ENCODE measurements around the gene CLCN1.

Gene CLCN1

DNA sequence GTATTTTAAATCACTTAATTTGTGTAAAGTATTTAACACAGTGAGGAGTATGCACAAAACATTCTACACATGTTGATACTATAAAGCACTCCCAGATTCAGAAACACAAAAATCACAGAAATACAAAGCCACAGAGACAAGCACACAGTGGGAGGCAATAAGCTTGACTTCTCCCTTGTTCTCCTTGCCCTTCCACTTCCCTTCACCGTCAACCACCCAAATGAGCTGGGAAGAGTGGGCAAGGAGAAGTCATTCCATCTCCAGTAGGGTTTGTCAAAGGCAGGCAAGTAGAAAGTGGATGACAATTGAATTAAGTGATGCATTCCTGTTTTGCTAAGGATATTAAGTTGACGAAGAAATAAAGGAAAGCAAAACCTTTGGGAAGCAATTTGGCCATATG is 35.3 kb upstream of the CLCN1 start:
- TF ChIP-seq, protein P1, sequence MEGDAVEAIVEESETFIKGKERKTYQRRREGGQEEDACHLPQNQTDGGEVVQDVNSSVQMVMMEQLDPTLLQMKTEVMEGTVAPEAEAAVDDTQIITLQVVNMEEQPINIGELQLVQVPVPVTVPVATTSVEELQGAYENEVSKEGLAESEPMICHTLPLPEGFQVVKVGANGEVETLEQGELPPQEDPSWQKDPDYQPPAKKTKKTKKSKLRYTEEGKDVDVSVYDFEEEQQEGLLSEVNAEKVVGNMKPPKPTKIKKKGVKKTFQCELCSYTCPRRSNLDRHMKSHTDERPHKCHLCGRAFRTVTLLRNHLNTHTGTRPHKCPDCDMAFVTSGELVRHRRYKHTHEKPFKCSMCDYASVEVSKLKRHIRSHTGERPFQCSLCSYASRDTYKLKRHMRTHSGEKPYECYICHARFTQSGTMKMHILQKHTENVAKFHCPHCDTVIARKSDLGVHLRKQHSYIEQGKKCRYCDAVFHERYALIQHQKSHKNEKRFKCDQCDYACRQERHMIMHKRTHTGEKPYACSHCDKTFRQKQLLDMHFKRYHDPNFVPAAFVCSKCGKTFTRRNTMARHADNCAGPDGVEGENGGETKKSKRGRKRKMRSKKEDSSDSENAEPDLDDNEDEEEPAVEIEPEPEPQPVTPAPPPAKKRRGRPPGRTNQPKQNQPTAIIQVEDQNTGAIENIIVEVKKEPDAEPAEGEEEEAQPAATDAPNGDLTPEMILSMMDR (IDR thresholded peaks at IDR 0.05; ENCODE audit: control insufficient read depth, insufficient read depth, low read depth, low read length, missing control alignments) = no peak
- H3K4me3 ChIP-seq (ENCODE audit: control insufficient read depth, low read depth, low read length) = no peak overlapping the region
- no peak for DNase-seq (ENCODE audit: low read depth)

DNA sequence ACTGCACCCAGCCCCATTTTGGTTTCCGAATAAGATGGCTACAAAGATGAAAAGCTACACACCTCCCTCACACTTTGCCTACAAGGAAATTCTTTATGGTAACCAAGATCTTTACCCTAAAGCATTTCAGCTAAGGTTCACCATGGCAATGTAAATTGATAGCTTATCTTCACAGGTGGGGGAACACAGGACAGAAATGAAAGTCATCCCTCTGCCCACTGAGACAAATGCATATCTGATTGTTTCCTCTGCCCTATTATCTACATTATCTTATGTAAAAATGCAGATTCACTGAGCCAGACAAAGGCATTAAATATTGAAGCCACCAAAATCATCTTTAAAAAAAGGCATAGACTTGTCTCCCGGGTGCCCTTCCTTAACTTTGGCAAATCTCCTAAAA is 34.4 kb upstream of the CLCN1 start:
- no peak overlapping the region for H3K4me3 ChIP-seq (ENCODE audit: control insufficient read depth, low read depth, low read length)
- TF ChIP-seq, protein P1 (IDR thresholded peaks at IDR 0.05; ENCODE audit: control insufficient read depth, insufficient read depth, low read depth, low read length, missing control alignments) = no peak
- no peak for DNase-seq (ENCODE audit: low read depth)

DNA sequence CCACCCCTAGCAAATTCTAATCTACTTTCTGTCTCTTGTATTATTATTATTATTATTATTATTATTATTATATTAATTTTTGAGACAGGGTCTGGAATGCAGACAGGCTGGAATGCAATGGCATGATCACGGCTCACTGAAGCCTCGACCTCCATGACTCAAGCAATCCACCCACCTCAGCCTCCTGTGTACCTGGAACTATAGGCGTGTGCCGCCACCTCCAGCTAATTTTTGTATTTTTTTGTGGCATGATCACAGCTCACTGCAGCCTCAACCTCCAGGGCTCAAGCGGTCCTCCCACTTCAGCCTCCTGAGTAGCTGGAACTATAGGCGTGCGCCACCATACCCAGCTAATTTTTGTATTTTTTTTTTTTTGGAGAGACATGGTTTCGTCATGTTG is 33.8 kb upstream of the CLCN1 start:
- TF ChIP-seq, protein P1 (IDR thresholded peaks at IDR 0.05; ENCODE audit: control insufficient read depth, insufficient read depth, low read depth, low read length, missing control alignments) = no peak
- DNase-seq (ENCODE audit: low read depth) = no peak
- no peak overlapping the region for H3K4me3 ChIP-seq (ENCODE audit: control insufficient read depth, low read depth, low read length)

DNA sequence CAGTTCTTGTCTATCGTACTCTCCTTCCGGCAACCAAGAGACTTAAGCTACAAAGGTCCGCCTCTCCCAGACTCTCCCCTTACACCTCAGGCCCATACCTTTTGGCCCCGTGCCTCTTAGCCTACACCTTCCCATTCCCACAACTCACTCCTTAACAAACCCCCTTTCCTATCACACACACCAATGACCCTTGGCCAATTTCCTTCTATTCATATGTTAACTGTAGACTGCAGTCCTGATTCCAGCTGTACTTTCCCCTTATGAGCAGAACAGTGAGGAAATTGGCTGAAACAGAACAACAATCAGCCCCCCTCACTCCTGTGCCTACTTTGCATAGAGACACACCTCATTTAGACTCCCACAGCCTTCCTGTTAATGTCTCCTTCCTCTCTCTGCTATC is 32.5 kb upstream of the CLCN1 start:
- TF ChIP-seq, protein P1 (IDR thresholded peaks at IDR 0.05; ENCODE audit: control insufficient read depth, insufficient read depth, low read depth, low read length, missing control alignments) = no peak
- no peak for DNase-seq (ENCODE audit: low read depth)
- no peak overlapping the region for H3K4me3 ChIP-seq (ENCODE audit: control insufficient read depth, low read depth, low read length)

DNA sequence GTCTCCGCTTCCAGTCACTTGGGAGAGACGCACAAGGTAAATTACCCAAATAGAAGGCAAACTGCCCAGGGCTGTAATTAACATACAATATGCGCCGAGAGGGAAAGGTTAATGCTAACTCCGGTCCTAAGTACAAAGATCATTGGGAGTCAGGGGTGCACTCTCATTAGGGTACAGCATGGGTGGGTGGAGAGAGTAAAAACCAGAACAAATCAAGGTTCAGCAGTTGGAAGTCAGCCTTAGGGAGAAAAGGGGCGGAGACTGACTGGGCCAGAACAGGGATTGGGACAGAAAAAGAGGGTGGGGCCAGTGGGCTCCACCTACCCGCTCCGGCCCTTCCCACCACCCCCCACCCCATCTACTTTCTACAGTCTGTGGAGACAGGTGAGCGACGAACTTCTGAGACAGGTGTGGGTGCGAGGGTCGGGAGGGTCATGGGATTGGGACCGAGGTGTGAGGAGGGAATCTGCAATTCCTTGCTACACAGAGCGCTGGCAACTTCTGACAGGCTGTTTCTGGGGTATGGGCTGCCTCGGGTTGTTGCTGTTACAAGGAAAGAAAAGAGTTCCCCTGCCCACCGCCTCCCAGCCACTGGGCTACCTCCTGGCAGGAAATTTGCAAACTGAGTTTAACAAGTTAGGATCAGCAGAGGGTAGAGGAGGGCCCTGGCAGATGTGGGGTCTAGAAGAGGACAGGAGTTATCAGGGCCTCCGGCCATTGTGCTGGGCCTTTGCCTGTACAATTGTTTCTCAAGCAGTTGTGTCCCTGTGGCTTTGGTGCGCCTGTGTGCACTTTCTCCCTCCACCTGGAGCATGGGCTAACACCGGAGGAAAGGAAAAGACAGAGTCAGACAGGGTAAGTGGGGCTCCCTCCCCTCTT is 31.1 kb upstream of the CLCN1 start, which contains the start of gene TMEM139:
TMEM139 (plus strand) TSS at position 368 of the 879 bp plus-strand sequence. CDS start 1,000 bp downstream, outside the sequence.
- H3K4me3 ChIP-seq (ENCODE audit: control insufficient read depth, low read depth, low read length) = no peak within 1 kb of the TSS
- DNase-seq (ENCODE audit: low read depth) = no peak
- TF ChIP-seq, protein P1 (IDR thresholded peaks at IDR 0.05; ENCODE audit: control insufficient read depth, insufficient read depth, low read depth, low read length, missing control alignments) = no peak

DNA sequence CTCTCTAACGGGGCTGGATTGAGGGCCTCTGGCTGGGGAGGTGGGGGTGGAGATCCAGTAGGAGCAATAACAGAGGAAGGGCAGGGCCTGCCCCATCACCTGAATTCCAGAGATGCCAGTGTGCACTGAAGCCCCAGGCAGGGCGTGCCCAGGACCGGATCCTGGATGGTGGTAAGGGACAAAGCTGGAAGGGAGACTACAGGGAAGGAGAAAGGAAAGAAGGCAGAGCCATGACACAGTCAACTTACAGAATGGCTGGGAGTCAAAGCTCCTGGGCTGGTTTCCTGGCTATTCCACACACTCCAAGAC is 30.5 kb upstream of the CLCN1 start:
- no peak overlapping the region for H3K4me3 ChIP-seq (ENCODE audit: control insufficient read depth, low read depth, low read length)
- TF ChIP-seq, protein P1 (IDR thresholded peaks at IDR 0.05; ENCODE audit: control insufficient read depth, insufficient read depth, low read depth, low read length, missing control alignments) = no peak
- DNase-seq (ENCODE audit: low read depth) = no peak
